CMK (cell line): Measurements from ENCODE around the gene TMED7.

ENCODE experiments used
- DNase-seq: peaks from one replicate; pipeline ENCODE4 v3.0.0-alpha.2; 2010; ENCODE audit warnings: low read depth

TMED7 gene

DNA sequence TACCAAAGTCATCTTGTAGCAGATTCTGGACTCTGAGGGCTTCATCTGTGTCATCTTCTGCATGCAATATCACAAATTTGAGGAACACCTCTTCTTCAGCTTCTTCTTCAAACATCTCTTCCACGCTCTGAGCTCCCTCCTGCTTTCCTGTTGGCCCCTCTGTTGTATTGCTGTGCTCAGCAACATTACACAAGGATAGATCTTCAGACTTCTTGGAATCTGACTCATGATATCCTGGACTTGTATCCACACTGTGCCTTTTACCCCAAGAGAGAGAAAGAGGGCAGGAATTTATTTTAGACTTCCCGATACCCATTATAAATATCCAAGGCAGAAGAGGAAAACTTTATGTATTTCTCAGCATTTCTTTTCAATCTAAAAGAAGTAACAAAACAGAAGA, 44.9 kb downstream of the TMED7 start:
- no peak for DNase-seq

DNA sequence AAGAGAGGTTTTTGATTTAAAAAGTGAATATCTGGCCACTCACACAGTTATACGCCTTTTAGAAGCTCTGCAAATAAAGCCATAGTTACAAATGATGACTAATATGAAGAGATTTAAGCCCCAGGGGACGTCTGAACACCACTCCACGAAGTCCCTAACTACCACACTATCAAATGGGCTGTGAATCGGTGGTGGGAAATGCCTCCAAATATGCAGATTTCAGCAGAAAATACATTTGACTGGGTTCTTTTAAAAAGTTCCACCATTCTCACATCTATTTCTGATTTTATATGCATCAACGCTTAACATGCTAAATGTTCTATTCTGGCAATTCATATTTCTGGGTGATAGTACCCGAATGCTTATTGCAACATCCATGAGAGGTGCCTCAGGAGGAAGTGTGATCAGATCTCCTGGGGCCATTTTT, 46.1 kb downstream of the TMED7 start:
- no peak for DNase-seq

DNA sequence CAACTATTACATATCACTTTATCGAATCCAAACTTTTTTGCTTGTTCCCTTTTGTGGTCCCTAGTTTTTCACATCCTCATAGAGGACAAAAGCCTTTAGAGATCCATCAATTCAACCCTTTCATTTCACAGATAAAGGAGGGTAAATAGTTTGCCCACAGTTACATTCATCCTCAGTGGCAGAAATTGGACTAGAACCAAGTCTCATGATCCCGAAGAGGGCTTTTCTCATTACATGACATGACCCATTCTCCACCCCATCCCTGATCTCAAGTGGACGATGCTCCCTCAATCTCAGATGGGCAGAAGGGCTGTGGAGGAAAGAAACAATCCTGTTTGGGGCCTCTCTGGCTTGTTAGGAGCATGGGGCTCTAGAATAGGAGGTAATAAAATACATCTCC, 46.6 kb downstream of the TMED7 start:
- no peak for DNase-seq

- DNase-seq, result no peak
Measured at GRCh38 chr5:115578657-115579056, 47.2 kb downstream of the TMED7 start.

GRCh38 chr5:115577741-115578140, 48.1 kb downstream of the TMED7 start:
- DNase-seq, result no peak

GRCh38 chr5:115577329-115577728, 48.5 kb downstream of the TMED7 start:
- DNase-seq, result no peak

- no peak for DNase-seq
Measured at GRCh38 chr5:115575167-115576070, 50.4 kb downstream of the TMED7 start.

- DNase-seq, result no peak
Measured at GRCh38 chr5:115573133-115573532, 52.7 kb downstream of the TMED7 start.

GRCh38 chr5:115571441-115571878, 54.4 kb downstream of the TMED7 start:
- DNase-seq, result no peak

DNA sequence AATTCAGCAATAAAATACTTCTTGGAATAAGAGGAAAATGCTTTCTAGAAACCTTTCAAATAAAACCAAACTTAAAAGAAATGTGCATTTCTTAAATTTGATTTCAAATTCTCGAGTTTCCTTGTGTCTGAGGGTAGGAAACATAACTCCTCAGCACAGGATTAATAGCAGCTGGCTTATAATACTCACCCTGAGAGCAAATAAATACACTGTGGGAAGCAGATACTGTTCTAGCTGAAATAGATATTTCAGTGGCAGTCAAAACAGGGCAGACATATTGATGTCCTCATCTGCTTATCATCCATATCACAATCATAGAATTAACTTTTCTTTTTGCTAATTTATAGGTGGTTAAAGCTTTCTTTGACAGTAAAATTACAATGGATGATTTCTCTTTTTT, 57.2 kb downstream of the TMED7 start:
- no peak for DNase-seq

GRCh38 chr5:115565233-115565632, 60.6 kb downstream of the TMED7 start:
- DNase-seq, result no peak
